ENCODE measurements around the gene TUBB. TPM values are rescaled to one million over a fixed set of nuclear protein-coding genes. Genes with fewer than 3 reads are reported as not detected.
"Not testable (repeated sequence)": the region's sequence is repeated elsewhere in the genome, so short reads cannot be mapped to it uniquely, and the experiment has no call there.

Gene TUBB
- polyA plus RNA-seq, 10 donors: 582 to 1,224 (median 866) TPM

- not testable (repeated sequence) for DNase-seq
Observed at GRCh38 chr6:30756405-30757003, 36.4 kb downstream of the TUBB start.

GRCh38 chr6:30757261-30757904 lies 37.2 kb downstream of the TUBB start:
- no peak for DNase-seq

- peak in 1 of 3 donors; percentile 94 for DNase-seq
Observed at GRCh38 chr6:30759575-30760239, 39.6 kb downstream of the TUBB start.

GRCh38 chr6:30760549-30760948 lies 40.4 kb downstream of the TUBB start:
- DNase-seq: no peak

- no peak for DNase-seq
Observed at GRCh38 chr6:30761791-30762429, 41.8 kb downstream of the TUBB start.

DNA sequence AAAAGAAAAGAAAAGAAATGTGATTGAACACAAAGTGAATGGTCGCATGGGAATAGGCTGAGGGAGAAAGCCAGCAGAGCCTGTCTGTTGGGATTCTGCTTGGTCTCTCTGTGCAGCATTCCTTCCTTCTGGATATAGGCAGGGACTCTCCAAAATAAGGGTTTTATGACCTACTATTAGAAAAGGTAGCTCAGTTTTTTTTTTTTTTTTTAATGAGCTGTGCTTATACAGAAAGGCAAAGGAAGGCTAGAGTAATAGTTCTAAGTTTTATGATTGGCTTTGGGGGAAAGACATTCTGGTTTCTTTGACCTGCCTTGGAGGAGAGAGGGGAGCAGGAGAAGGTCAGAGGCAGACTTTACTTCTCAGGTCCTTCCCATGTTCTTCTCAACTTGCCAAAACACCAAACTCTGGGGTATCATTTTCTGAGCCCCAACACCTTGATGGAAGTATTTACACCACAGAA lies 43.0 kb downstream of the TUBB start:
- no peak for DNase-seq

DNA sequence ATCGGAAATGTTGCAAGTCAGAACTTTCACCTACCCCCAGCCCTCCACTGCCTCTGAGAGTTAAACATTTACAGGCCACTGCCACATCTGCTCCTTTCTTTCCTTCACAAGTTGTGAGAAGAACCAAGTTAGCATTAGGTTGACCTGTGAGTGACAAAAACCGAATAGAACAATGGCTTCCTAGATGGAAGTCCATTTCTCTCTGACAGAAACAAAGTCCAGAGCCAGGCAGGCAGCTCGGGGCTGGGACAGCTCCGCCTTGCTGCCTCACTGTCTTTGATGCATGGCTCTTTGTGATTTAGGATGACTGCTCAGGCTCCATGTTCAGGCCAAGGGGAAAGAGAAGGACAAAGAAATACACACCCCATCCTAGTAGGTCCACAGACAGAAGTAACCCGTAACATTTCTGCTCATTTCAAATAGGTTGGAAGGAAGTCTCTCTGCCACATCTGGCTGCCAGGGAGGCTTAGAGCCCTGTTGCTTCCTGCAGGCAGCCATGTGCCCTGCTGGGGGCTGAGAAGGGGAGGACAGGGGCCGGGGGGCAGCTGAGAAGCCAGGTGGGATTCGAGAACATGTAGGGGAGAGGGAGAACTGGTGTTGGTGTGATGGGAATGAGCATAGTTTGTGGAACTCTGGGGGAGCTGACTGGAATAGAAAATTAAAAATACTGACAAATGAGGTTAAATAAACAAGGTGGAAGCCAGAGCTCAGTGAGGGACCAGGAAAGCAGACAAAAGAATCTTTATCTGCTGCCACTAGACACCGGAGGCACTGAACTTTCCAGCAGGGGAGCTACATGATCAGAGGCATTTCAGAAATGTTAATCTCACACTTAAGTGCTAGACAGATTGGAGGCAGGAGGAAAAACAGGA lies 43.7 kb downstream of the TUBB start:
- DNase-seq: no peak

DNA sequence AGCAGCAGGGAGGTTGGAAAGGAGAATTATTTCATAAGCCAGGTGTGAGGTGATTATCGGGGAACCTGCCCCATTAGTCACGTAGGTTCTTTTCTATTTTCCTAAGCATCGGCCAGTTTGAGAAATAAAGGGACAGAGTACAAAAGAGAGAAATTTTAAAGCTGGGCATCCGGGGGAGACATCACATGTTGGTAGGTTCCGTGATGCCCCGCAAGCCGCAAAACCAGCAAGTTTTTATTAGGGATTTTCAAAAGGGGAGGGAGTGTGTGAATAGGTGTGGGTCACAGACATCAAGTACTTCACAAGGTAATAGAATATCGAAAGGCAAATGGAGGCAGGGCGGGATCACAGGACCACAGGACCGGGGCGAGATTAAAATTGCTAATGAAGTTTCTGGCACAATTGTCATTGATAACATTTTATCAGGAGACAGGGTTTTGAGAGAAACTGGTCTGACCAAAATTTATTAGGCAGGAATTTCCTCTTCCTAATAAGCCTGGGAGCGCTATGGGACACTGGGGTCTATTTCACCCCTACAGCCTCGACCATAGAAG lies 44.4 kb downstream of the TUBB start:
- DNase-seq: not testable (repeated sequence)

DNA sequence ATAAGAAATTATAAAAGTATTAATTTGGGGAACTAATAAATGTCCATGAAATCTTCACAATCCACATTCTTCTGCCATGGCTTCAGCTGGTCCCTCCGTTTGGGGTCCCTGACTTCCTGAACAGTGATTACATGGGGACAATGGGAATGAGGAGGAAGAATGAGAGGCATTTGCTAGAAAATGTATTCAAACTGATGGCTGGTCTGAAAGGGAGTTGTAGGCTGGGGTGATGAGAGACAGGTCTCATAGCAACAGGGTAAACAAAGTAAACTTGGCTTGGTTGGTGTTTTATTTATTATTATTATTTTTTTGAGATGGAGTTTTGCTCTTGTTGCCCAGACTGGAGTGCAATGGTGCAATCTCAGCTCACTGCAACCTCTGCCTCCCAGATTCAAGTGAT lies 45.3 kb downstream of the TUBB start:
- DNase-seq: not testable (repeated sequence)

GRCh38 chr6:30766461-30767157 lies 46.5 kb downstream of the TUBB start:
- DNase-seq: no peak

- DNase-seq: no peak
Observed at GRCh38 chr6:30767158-30767943, 47.2 kb downstream of the TUBB start.

DNA sequence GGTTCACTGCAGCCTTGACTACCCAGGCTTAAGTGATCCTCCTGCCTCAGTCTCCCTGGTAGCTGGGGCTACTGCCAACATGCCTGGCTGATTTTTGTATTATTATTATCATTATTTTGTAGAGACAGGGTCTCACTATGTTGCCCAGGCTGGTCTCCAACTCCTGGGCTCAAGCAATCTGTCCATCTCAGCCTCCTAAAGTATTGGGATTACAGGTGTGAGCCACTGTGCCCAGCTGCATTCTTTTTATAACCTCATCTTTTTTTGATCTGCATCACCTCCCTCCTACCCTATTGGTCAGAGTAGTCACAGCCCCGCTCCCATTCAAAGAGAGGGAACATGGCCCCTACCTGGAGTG lies 47.8 kb downstream of the TUBB start:
- DNase-seq: no peak

DNA sequence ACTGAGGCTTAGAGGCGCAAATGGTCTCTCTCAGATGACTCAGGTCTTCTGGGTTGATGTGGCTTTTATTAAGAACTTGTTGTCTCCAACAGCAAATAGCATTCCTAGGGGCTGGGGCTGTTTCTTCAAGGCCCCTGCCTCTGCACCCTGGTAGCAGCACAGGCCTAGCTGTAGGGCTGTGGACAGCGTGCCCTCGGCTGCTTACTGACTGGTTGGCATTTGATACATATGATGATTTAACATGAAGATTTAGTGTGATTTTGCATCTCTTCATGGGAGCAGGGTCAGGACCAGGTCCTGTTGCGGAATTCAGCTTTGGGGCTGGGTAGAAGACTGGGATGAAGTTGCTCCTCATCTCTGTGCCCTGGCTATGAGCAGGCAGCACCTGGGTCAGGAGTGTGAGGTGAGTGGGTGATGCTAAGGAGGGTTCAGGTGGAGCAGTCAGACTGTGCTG lies 48.5 kb downstream of the TUBB start:
- no peak for DNase-seq

DNA sequence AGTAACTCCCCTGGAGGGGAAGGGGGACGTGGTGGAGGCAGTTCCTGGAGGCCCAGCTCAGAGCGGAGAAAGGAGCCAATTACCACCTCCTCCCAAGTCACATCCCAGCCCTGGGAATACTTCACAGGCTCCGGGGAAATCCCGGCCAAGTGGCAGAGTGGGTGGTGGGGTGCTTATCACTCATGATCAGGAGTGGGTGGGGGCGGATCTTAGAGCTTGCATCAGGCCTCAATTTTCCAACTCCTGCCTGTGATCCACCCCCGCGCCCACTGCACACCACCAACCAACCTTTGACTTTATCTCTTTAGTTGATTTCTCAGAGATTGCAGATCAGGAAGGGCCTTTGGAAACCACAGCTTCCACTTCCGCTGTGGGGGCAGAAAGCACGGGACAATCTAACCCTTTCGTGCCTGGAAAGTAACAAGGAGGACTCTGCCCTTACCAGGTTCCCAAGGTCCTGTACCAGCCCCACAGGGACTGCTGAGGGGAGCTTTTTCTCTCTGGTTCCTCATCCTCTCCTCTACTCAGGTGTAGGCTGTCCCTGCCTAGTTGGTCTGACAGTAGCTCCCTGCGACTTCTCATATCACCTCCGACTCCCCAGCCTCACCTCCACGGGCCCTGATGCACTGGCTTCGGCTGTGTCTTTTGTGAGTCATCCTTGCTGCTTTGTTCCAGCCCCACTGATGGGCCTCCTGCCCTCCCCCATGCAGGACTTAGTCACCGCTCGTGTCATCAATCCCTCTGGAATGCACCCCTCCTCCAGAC lies 49.1 kb downstream of the TUBB start:
- DNase-seq: peak in 1 of 3 donors; percentile 90

- no peak for DNase-seq
Observed at GRCh38 chr6:30769853-30770524, 49.8 kb downstream of the TUBB start.

- no peak for DNase-seq
Observed at GRCh38 chr6:30770592-30770991, 50.4 kb downstream of the TUBB start.

- no peak for DNase-seq
Observed at GRCh38 chr6:30774701-30775100, 54.5 kb downstream of the TUBB start.
